ENCODE measurements around the gene SYNGAP1. TPM values are rescaled to one million over a fixed set of nuclear protein-coding genes. Genes with fewer than 3 reads are reported as not detected.

Gene SYNGAP1
- total and polyA plus RNA-seq, 4 donors: 0.32 to 1.8 (median 1.1) TPM

GRCh38 chr6:33372526-33373123 lies 47.2 kb upstream of the SYNGAP1 start:
- H3K4me1 ChIP-seq (ENCODE audit: control insufficient read depth in 4 of 4, insufficient read depth in 4 of 4, low read length in 3 of 4): peaks cover 2 to 12% (median 8%) of the 10 kb centered on the region in 4 donors
- no peak overlapping the region for H3K4me3 ChIP-seq (ENCODE audit: low read depth in 1 of 3, low read length in 3 of 3)
- no peak for DNase-seq (ENCODE audit: low spot score)
- TF ChIP-seq, protein P1, sequence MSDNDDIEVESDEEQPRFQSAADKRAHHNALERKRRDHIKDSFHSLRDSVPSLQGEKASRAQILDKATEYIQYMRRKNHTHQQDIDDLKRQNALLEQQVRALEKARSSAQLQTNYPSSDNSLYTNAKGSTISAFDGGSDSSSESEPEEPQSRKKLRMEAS (IDR thresholded peaks at IDR 0.05): no peak
- TF ChIP-seq, protein P2, sequence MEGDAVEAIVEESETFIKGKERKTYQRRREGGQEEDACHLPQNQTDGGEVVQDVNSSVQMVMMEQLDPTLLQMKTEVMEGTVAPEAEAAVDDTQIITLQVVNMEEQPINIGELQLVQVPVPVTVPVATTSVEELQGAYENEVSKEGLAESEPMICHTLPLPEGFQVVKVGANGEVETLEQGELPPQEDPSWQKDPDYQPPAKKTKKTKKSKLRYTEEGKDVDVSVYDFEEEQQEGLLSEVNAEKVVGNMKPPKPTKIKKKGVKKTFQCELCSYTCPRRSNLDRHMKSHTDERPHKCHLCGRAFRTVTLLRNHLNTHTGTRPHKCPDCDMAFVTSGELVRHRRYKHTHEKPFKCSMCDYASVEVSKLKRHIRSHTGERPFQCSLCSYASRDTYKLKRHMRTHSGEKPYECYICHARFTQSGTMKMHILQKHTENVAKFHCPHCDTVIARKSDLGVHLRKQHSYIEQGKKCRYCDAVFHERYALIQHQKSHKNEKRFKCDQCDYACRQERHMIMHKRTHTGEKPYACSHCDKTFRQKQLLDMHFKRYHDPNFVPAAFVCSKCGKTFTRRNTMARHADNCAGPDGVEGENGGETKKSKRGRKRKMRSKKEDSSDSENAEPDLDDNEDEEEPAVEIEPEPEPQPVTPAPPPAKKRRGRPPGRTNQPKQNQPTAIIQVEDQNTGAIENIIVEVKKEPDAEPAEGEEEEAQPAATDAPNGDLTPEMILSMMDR (IDR thresholded peaks at IDR 0.05; ENCODE audit: low read depth, low read length, missing input control): no peak
- TF ChIP-seq GABPA (IDR thresholded peaks at IDR 0.05 in 1 of 2, conservative IDR thresholded peaks at IDR 0.05 in 1 of 2) (no peak), RAD21 (IDR thresholded peaks at IDR 0.05) (no peak), NR2F2 (IDR thresholded peaks at IDR 0.05) (no peak), HNF4A (conservative IDR thresholded peaks at IDR 0.05) (no peak), REST (IDR thresholded peaks at IDR 0.05) (no peak), FOXA2 (IDR thresholded peaks at IDR 0.05) (no peak), HNF4G (IDR thresholded peaks at IDR 0.05) (no peak), TAF1 (conservative IDR thresholded peaks at IDR 0.05) (no peak), YY1 (IDR thresholded peaks at IDR 0.05) (no peak), EGR1 (IDR thresholded peaks at IDR 0.05; ENCODE audit: low read depth in 2 of 2) (no peak), RXRA (IDR thresholded peaks at IDR 0.05) (no peak), FOXA1 (IDR thresholded peaks at IDR 0.05) (no peak), JUND (IDR thresholded peaks at IDR 0.05) (no peak), SP1 (IDR thresholded peaks at IDR 0.05) (no peak)
- TF ChIP-seq, protein P3, sequence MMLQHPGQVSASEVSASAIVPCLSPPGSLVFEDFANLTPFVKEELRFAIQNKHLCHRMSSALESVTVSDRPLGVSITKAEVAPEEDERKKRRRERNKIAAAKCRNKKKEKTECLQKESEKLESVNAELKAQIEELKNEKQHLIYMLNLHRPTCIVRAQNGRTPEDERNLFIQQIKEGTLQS (IDR thresholded peaks at IDR 0.05): no peak
- TF ChIP-seq, protein P4, sequence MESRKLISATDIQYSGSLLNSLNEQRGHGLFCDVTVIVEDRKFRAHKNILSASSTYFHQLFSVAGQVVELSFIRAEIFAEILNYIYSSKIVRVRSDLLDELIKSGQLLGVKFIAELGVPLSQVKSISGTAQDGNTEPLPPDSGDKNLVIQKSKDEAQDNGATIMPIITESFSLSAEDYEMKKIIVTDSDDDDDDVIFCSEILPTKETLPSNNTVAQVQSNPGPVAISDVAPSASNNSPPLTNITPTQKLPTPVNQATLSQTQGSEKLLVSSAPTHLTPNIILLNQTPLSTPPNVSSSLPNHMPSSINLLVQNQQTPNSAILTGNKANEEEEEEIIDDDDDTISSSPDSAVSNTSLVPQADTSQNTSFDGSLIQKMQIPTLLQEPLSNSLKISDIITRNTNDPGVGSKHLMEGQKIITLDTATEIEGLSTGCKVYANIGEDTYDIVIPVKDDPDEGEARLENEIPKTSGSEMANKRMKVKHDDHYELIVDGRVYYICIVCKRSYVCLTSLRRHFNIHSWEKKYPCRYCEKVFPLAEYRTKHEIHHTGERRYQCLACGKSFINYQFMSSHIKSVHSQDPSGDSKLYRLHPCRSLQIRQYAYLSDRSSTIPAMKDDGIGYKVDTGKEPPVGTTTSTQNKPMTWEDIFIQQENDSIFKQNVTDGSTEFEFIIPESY (IDR thresholded peaks at IDR 0.05): no peak
- no peak overlapping the region for H3K9ac ChIP-seq (ENCODE audit: low read depth in 1 of 2, low read length in 2 of 2)
- no peak overlapping the region for H3K27ac ChIP-seq (ENCODE audit: low read depth in 1 of 2, low read length in 2 of 2)
- H3K9me3 ChIP-seq (ENCODE audit: control insufficient read depth in 4 of 4, low read length in 3 of 4): no peaks in the 10 kb centered on the region
- H3K27me3 ChIP-seq (ENCODE audit: control insufficient read depth in 4 of 4, insufficient read depth in 4 of 4, low read length in 3 of 4): no peaks in the 10 kb centered on the region
- no peaks in the 10 kb centered on the region for H3K36me3 ChIP-seq (ENCODE audit: control insufficient read depth in 4 of 4, insufficient read depth in 3 of 4, low read depth in 1 of 4, low read length in 3 of 4)
- WGBS: 68% methylated on average over 5 of the region's 5 CpGs

Data from liver (tissue), 9 donors.